ENCODE measurements around the gene FEZF1.

FEZF1 gene

DNA sequence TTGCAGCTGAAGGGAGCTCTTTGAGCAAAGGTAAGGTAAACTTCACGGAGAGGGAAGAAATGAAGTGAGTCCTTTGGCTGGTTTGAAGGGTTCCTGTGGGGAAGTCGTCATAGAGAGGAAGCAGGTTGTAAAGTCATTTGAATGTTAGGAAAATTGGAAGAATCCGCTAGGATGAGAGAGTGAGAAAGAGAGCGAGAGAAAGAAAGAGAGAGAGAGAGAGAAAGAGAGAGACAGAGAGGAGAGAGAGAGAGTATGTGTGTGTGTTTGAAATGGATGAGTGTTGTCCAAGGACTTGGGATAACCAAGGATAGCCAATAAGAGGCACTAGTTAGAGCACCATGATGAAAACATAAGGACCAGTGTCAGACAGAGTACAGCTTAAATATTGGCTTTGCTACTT lies 43.1 kb downstream of the FEZF1 start:
- no peak for DNase-seq

DNA sequence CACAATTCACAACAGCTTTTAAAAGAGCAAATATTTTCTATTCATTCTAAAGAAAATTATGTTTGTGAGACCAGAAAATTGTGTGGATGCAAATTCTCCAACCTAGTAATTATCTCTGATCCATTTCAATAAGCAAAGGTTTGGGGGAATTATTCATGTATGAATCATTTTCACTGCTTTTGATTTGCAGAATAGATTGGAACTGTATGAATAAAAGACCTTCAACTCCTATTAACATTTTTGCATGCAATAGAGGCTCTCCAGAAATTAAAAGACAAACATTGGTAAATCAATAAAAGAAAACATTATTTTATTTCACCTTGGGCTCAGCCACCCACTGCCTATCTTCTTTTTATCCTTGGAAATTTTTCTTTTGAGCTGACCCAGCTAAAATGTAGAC lies 43.5 kb downstream of the FEZF1 start:
- no peak for DNase-seq

DNA sequence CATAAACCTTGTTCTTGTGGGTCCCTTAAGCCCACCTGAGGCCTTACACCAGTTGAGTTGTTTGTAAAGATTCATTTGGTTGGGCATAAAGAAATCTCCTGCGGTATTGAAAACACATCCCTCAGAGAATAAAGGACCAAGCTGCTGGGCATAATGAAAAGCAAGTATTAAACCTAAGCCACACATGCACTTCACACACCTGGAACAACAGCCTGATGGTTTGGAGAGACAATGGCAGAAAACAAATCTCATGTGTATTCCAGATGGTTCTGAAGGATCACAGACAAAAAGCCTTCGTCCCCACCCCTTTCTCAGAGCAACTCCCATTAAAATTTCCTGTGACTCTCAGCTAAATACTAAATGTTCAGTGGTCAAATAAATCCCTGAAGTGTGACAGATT lies 44.2 kb downstream of the FEZF1 start:
- no peak for DNase-seq

DNA sequence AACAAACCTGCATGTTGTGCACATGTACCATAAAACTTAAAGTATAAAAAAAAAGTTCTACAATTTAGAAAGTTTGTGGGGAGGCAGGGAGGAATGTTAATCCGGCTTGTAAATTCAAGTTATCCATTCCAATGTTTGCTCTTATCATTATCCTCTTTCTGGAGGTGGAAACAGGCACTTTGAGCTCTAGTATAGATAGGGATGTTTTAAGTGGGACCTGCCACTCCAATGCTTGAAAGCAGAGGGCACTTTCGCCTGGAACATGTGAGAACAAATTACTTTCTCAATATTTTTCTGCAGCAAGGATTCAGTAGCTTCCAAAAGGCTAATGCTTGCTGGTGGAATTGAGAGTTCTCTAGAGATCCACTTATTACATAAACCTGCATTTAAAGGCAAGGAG lies 45.6 kb downstream of the FEZF1 start:
- no peak for DNase-seq

DNA sequence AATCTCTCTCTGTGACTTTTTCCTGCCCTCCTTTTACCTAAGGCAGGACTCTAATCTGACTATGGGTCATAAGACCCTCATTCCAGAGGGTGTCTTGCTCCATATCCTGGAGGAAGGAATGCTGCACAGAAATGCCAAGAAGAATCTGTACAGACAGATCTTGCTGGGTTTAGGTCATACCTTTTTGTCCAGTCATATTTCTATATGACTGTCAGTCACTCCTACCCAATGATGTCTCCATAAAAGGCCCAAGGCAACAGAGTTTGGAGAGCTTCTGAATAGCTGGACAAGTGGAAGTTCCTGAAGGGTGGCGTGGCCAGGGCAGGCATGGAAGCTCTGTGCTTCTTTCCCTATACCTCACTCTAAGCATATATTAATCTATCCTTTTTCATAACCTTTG lies 47.5 kb downstream of the FEZF1 start:
- DNase-seq, result no peak

DNA sequence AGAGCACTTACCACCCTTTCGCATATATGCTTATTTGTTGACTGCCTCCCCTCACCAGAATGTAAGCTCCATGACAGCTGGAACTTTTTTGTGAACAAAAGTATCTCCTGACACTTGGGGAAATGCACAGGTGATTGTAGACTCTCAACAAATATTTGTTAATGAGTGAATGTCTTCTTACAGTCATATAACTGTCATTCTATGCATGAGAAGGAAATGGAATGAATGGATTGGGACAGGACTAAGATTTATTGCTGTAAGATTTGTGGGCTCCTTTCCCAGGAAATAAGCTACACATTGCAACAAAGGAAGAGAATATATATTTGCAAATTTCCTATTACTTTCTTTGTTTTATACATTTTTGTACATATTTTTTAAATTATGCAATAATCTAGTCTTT lies 48.5 kb downstream of the FEZF1 start:
- no peak for DNase-seq

DNA sequence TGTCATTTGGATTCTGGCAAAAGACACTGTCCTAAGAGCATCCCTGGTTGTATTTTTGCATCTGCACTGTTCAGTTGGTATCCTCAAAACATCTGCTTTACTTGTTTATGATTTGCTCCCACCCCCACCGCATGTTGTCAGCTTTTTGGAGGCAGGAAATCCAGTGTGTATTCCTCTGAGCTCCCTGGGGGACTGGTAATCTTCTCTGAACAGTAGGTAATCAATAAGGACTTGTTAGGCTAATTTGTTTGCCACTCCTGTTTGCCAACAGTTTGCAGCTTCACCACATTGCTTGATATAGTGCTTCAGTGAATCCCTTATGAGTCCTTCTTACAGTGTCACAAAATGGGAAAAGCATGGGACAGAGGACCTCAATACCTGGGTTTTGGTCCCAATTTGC lies 49.1 kb downstream of the FEZF1 start:
- peak; percentile 19 for DNase-seq

All from NCI-H1436 (cell line).